GM12892 (cell line): ENCODE measurements around the gene WNT9B.

Experiments
- POLR2A ChIP-seq: IDR thresholded peaks from 2 replicates; pipeline ENCODE4 v1.6.1; 2011; ENCODE audit warnings: low read depth, low read length, control low read depth
- POLR2AphosphoS5 ChIP-seq: IDR thresholded peaks from 2 replicates; pipeline ENCODE4 v1.6.1; 2011; ENCODE audit warnings: low read depth, low read length, control low read depth

DNA sequence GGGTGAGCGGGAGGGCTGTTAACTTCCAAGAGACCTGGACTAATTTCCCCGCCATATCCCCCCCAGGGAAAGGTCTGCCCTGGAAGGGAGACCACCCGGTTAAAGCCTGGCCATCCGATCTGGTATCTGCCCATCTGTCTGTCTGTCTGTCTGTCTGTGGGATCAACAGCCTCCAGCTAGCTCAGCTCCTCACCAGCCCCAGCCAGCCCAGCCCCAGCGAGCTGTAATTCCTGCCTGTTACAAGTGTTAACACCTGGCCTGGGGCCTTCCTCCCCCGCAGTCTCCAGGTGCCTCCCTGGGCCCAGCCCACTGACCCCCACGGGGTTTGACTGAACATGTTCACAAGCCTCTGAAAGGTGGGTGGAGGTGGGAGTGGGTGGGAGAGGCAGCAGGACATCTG is 36.9 kb upstream of the WNT9B start:
- no peak for TF ChIP-seq POLR2AphosphoS5
- TF ChIP-seq POLR2A = no peak
